H1 (cell line): ENCODE results near the gene PRKAR2A. TPM values are rescaled to one million over a fixed set of nuclear protein-coding genes. Genes with fewer than 3 reads are reported as not detected.
"Not testable (repeated sequence)": the region's sequence is repeated elsewhere in the genome, so short reads cannot be mapped to it uniquely, and the experiment has no call there.

Experiments
- CTCF ChIA-PET: fragments of 300-600 bp; sonication (Branson Sonifier 250); formaldehyde crosslinking; loops from one replicate; lab custom pipeline; 2021; ENCODE audit not compliant: partially characterized antibody; lab: Charles Lee
- POLR2A ChIA-PET: fragments of 300-600 bp; sonication (Branson Sonifier 250); formaldehyde crosslinking; loops from one replicate; lab custom pipeline; 2021; ENCODE audit warnings: inconsistent platforms; ENCODE audit not compliant: partially characterized antibody; lab: Charles Lee
- DNase-seq, 2 experiments: peaks; one replicate each; pipeline versions ENCODE4 v3.0.0 to v3.0.0-alpha.2; 2010 to 2022; ENCODE audit warnings: low spot score in 2 of 2, low read depth in 1 of 2, mixed read lengths in 1 of 2
- FAIRE-seq: peaks from 2 replicates; lab custom pipeline; 2011; peaks lifted over from hg19 to GRCh38; lab: Jason Lieb, UNC
- H2AFZ ChIP-seq: 2 replicates; pipeline ENCODE4 v1.8.1; 2012; ENCODE audit warnings: low read length, inconsistent platforms
- H2AK5ac ChIP-seq: 2 replicates; pipeline ENCODE4 v1.6.1; 2013; ENCODE audit warnings: low read depth, low read length
- H2BK120ac ChIP-seq: replicated peaks from 2 replicates; pipeline ENCODE3; 2013; ENCODE audit warnings: low read depth, low read length, inconsistent platforms
- H2BK12ac ChIP-seq: 2 replicates; pipeline ENCODE4 v1.6.1; 2013; ENCODE audit warnings: low read depth, low read length
- H2BK15ac ChIP-seq: 2 replicates; pipeline ENCODE4 v1.6.1; 2013; ENCODE audit warnings: low read length
- H2BK20ac ChIP-seq: 2 replicates; pipeline ENCODE4 v1.6.1; 2013; ENCODE audit warnings: low read length
- H2BK5ac ChIP-seq: 2 replicates; pipeline ENCODE4 v1.6.1; 2013; ENCODE audit warnings: low read depth, low read length
- H3K14ac ChIP-seq: 2 replicates; pipeline ENCODE4 v1.6.1; 2013; ENCODE audit warnings: inconsistent platforms; ENCODE audit not compliant: insufficient read length
- H3K18ac ChIP-seq: 2 replicates; pipeline ENCODE4 v1.6.1; 2013; ENCODE audit warnings: low read length; ENCODE audit errors: extremely low read depth
- H3K23ac ChIP-seq: 2 replicates; pipeline ENCODE4 v1.6.1; 2013; ENCODE audit warnings: inconsistent platforms; ENCODE audit not compliant: insufficient read length
- H3K23me2 ChIP-seq: 2 replicates; pipeline ENCODE4 v1.6.1; 2013; ENCODE audit warnings: low read depth, low read length
- H3K27ac ChIP-seq: 2 replicates; pipeline ENCODE4 v1.6.1; 2011; ENCODE audit warnings: low read depth, low read length, inconsistent platforms
- H3K27me3 ChIP-seq, 4 experiments: replicated peaks in 1 of 4; 1 replicate in 1 of 4; 2 replicates in 3 of 4; pipeline versions ENCODE4 v1.6.1 to v1.8.1; 2011 to 2013; ENCODE audit warnings: low read length in 3 of 4, mild to moderate bottlenecking in 3 of 4, inconsistent platforms in 2 of 4, mixed read lengths in 2 of 4, moderate library complexity in 1 of 4; ENCODE audit not compliant: control insufficient read depth in 3 of 4, insufficient read depth in 3 of 4; ENCODE audit errors: extremely low read depth in 1 of 4
- H3K36me3 ChIP-seq, 4 experiments: 2 replicates each; pipeline versions ENCODE4 v1.6.1 to v1.8.1; 2011 to 2013; ENCODE audit warnings: mild to moderate bottlenecking in 4 of 4, low read length in 3 of 4, moderate library complexity in 2 of 4, control low read depth in 1 of 4, inconsistent platforms in 1 of 4; ENCODE audit not compliant: insufficient read depth in 4 of 4, control insufficient read depth in 2 of 4
- H3K4ac ChIP-seq: replicated peaks from 2 replicates; pipeline ENCODE3; 2013; ENCODE audit warnings: low read length, low read depth, mixed read lengths, inconsistent platforms; ENCODE audit not compliant: insufficient read length
- H3K4me1 ChIP-seq, 4 experiments: replicated peaks in 1 of 4; 1 replicate in 1 of 4; 2 replicates in 3 of 4; pipeline versions ENCODE4 v1.6.1 to v1.8.1; 2011 to 2013; ENCODE audit warnings: low read length in 3 of 4, inconsistent platforms in 2 of 4, mixed read lengths in 1 of 4; ENCODE audit not compliant: insufficient read depth in 4 of 4, control insufficient read depth in 3 of 4
- H3K4me2 ChIP-seq, 2 experiments: 2 replicates each; pipeline versions ENCODE4 v1.6.1 to v1.8.1; 2011 to 2013; ENCODE audit warnings: low read depth in 2 of 2, low read length in 2 of 2, control low read depth in 1 of 2, inconsistent platforms in 1 of 2, mild to moderate bottlenecking in 1 of 2; ENCODE audit not compliant: insufficient read depth in 1 of 2
- H3K4me3 ChIP-seq, 4 experiments: fragments of 200-600, 300-600 bp in 1 of 4; sonication (generic), shearing (Covaris generic), sonication (Bioruptor Twin) in 1 of 4; 2 replicates each; pipeline versions ENCODE4 v1.5.1 to v1.8.1; 2011 to 2016; ENCODE audit warnings: low read length in 4 of 4, low read depth in 3 of 4, control low read depth in 2 of 4, inconsistent platforms in 2 of 4, mild to moderate bottlenecking in 2 of 4, mixed read lengths in 1 of 4, moderate library complexity in 1 of 4; ENCODE audit not compliant: insufficient read depth in 2 of 4; ENCODE audit errors: extremely low read depth in 1 of 4
- H3K56ac ChIP-seq: replicated peaks from 2 replicates; pipeline ENCODE3; 2013; ENCODE audit warnings: low read depth, mild to moderate bottlenecking, mixed read lengths, low read length, inconsistent platforms; ENCODE audit not compliant: insufficient read length
- H3K79me1 ChIP-seq: 2 replicates; pipeline ENCODE4 v1.6.1; 2013; ENCODE audit warnings: low read depth, low read length, control low read depth
- H3K79me2 ChIP-seq, 2 experiments: 2 replicates each; pipeline versions ENCODE4 v1.6.1 to v1.8.1; 2012 to 2013; ENCODE audit warnings: low read length in 2 of 2, mild to moderate bottlenecking in 2 of 2, inconsistent platforms in 1 of 2; ENCODE audit not compliant: insufficient read depth in 2 of 2, control insufficient read depth in 1 of 2
- H3K9ac ChIP-seq, 4 experiments: replicated peaks in 1 of 4; 1 replicate in 1 of 4; 2 replicates in 3 of 4; pipeline versions ENCODE4 v1.6.1 to v1.8.1; 2011 to 2013; ENCODE audit warnings: low read depth in 3 of 4, low read length in 3 of 4, control low read depth in 2 of 4, mild to moderate bottlenecking in 2 of 4, moderate library complexity in 2 of 4, inconsistent platforms in 1 of 4; ENCODE audit errors: extremely low read depth in 1 of 4
- H3K9me3 ChIP-seq, 2 experiments: 2 replicates each; pipeline versions ENCODE4 v1.6.1 to v1.8.1; 2012 to 2013; ENCODE audit warnings: mild to moderate bottlenecking in 2 of 2, moderate library complexity in 2 of 2, control low read depth in 1 of 2, inconsistent platforms in 1 of 2, low read depth in 1 of 2, low read length in 1 of 2, mixed read lengths in 1 of 2; ENCODE audit not compliant: insufficient read depth in 2 of 2
- H4K20me1 ChIP-seq, 2 experiments: replicated peaks in 1 of 2; 2 replicates each; pipeline versions ENCODE3 to v1.8.1; 2011 to 2013; ENCODE audit warnings: inconsistent platforms in 2 of 2, low read length in 2 of 2, mild to moderate bottlenecking in 1 of 2; ENCODE audit not compliant: insufficient read depth in 2 of 2, control insufficient read depth in 1 of 2
- H4K5ac ChIP-seq: 2 replicates; pipeline ENCODE4 v1.6.1; 2013; ENCODE audit warnings: low read length, low read depth, mixed read lengths, inconsistent platforms; ENCODE audit not compliant: insufficient read length
- H4K8ac ChIP-seq: 2 replicates; pipeline ENCODE4 v1.8.0; 2013; ENCODE audit warnings: mild to moderate bottlenecking, moderate library complexity, low read length, inconsistent platforms; ENCODE audit not compliant: insufficient read depth; ENCODE audit errors: extremely low read depth
- H4K91ac ChIP-seq: replicated peaks from 2 replicates; pipeline ENCODE3; 2013; ENCODE audit warnings: low read length, mixed read lengths, inconsistent platforms; ENCODE audit not compliant: insufficient read length
- WGBS, 2 experiments: shearing (Covaris generic) in 1 of 2; methylation state at CpG; one replicate each; pipeline versions ENCODE4 v1.1.6 to v1.1.7; 2013 to 2015; ENCODE audit warnings: low lambda C conversion rate in 2 of 2, mixed read lengths in 2 of 2, inconsistent platforms in 1 of 2, low coverage in 1 of 2, missing lambda C conversion rate in 1 of 2; ENCODE audit not compliant: insufficient replicate concordance in 2 of 2, insufficient coverage in 1 of 2, insufficient read length in 1 of 2; ENCODE audit errors: extremely low coverage in 1 of 2, missing lambda C conversion rate in 1 of 2; 5-methylcytosine and 5-hydroxymethylcytosine counted together
- polyA plus RNA-seq, 7 experiments: library from polyadenylated mRNA; depleted of rRNA in 3 of 7; stranded (reverse) in 5 of 7; unstranded in 2 of 7; fragments of >200 nt in 5 of 7; fragments of 200-250 nt in 2 of 7; gene quantifications; 1 replicate in 5 of 7; 2 replicates in 1 of 7; 4 replicates in 1 of 7; pipeline versions ENCODE4 v1.2.1 to v1.2.3, GENCODE V29; 2011 to 2013; ENCODE audit warnings: missing spikeins in 2 of 7, mixed read lengths in 2 of 7
- total RNA-seq: library from RNA; stranded (reverse); fragmentation: NEBNext Ultra II Directional; extraction: Animal tissue kit (Norgen Biotek cat#: 25700); gene quantifications from 2 replicates; pipeline ENCODE4 v1.2.1, GENCODE V29; 2021

Gene PRKAR2A
- total and polyA plus RNA-seq, 2 of the 8 experiments (the other 6 are each of a cell fraction or from before 2014, with no cell fraction given): 6.3 to 42.4 TPM

DNA sequence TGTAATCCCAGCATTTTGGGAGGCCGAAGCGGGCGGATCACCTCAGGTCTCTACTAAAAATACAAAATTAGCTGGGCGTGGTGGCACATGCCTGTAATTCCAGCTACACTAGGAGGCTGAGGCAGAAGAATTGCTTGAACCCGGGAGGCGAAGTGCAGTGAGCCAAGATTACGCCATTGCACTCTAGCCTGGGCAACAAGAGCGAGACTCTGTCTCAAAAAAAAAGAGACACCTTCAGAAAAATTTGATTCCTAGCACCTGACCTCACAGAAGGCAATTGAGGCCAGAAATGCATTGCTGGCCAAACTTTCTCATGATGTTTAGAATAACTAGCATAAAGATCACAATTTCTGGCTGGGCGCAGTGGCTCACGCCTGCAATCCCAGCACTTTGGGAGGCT lies 106.4 kb downstream of the PRKAR2A start:
- H3K4me1 ChIP-seq, H4K20me1 ChIP-seq, H3K56ac ChIP-seq, H2BK120ac ChIP-seq, H3K4me2 ChIP-seq, H2BK5ac ChIP-seq, H3K23me2 ChIP-seq, H2BK20ac ChIP-seq, H3K27ac ChIP-seq, H3K23ac ChIP-seq, H3K79me2 ChIP-seq, H4K8ac ChIP-seq, DNase-seq, H3K4me3 ChIP-seq, H3K9ac ChIP-seq, H3K9me3 ChIP-seq, H3K36me3 ChIP-seq, H4K5ac ChIP-seq, H2BK12ac ChIP-seq, H3K4ac ChIP-seq, H3K14ac ChIP-seq, FAIRE-seq, H3K18ac ChIP-seq, H2AK5ac ChIP-seq, H2AFZ ChIP-seq, H3K79me1 ChIP-seq, H2BK15ac ChIP-seq, H3K27me3 ChIP-seq, H4K91ac ChIP-seq: not testable (repeated sequence)
- ChIA-PET POLR2A (interaction anchor here (1.5 to 3.6 kb wide), 2 partner anchors 25 to 26 kb away, joined by 5 to 26 read pairs; partner anchors contain the start of gene IP6K2), CTCF (interaction anchor here (0.6 to 6.1 kb wide), 18 partner anchors 10 to 246 kb away, joined by 3 to 53 read pairs (median 4); partner anchors contain the start of gene SLC25A20)
- 94% methylated on average over 10 of the region's 10 CpGs; no CpG with 5 or more reads in 1 of the 2 experiments for WGBS, 2 experiments
